ENCODE results near the gene CDC14A.

Gene CDC14A

GRCh38 chr1:100377590-100378361 lies 25.5 kb downstream of the CDC14A start:
- Histone ChIP-seq H3K27ac (replicated peaks) (no peak overlapping the region), H3K27me3 (ENCODE audit: insufficient read depth, poor library complexity, severe bottlenecking) (no peaks in the 10 kb centered on the region), H3K4me3 (replicated peaks; ENCODE audit: insufficient read depth, low read length) (no peak overlapping the region)
- TF ChIP-seq POLR2AphosphoS5 (IDR thresholded peaks at IDR 0.05; ENCODE audit: low read depth): no peak
- no peak for TF ChIP-seq CTCF (IDR thresholded peaks at IDR 0.05; ENCODE audit: insufficient read depth, low read length)
- no peak for TF ChIP-seq SPI1 (IDR thresholded peaks at IDR 0.05; ENCODE audit: borderline replicate concordance, low read depth)
- TF ChIP-seq REST (IDR thresholded peaks at IDR 0.05; ENCODE audit: insufficient replicate concordance, low read depth): no peak
- TF ChIP-seq GABPA (IDR thresholded peaks at IDR 0.05; ENCODE audit: low read depth): no peak
- DNase-seq (ENCODE audit: low read depth in 1 of 2, low spot score in 1 of 2): no peak

- Histone ChIP-seq H3K27ac (replicated peaks) (no peak overlapping the region), H3K4me3 (replicated peaks; ENCODE audit: insufficient read depth, low read length) (no peak overlapping the region), H3K27me3 (ENCODE audit: insufficient read depth, poor library complexity, severe bottlenecking) (no peaks in the 10 kb centered on the region)
- TF ChIP-seq GABPA (IDR thresholded peaks at IDR 0.05; ENCODE audit: low read depth) (no peak), SPI1 (IDR thresholded peaks at IDR 0.05; ENCODE audit: borderline replicate concordance, low read depth) (no peak), POLR2AphosphoS5 (IDR thresholded peaks at IDR 0.05; ENCODE audit: low read depth) (no peak), CTCF (IDR thresholded peaks at IDR 0.05; ENCODE audit: insufficient read depth, low read length) (no peak), REST (IDR thresholded peaks at IDR 0.05; ENCODE audit: insufficient replicate concordance, low read depth) (no peak)
- no peak for DNase-seq (ENCODE audit: low read depth in 1 of 2, low spot score in 1 of 2)
These were observed 26.6 kb downstream of the CDC14A start for GRCh38 chr1:100378956-100379355.

GRCh38 chr1:100380635-100381034 lies 28.3 kb downstream of the CDC14A start:
- DNase-seq (ENCODE audit: low read depth in 1 of 2, low spot score in 1 of 2): no peak
- Histone ChIP-seq H3K4me3 (replicated peaks; ENCODE audit: insufficient read depth, low read length) (no peak overlapping the region), H3K27ac (replicated peaks) (no peak overlapping the region), H3K27me3 (ENCODE audit: insufficient read depth, poor library complexity, severe bottlenecking) (no peaks in the 10 kb centered on the region)
- TF ChIP-seq GABPA (IDR thresholded peaks at IDR 0.05; ENCODE audit: low read depth) (no peak), REST (IDR thresholded peaks at IDR 0.05; ENCODE audit: insufficient replicate concordance, low read depth) (no peak), POLR2AphosphoS5 (IDR thresholded peaks at IDR 0.05; ENCODE audit: low read depth) (no peak), CTCF (IDR thresholded peaks at IDR 0.05; ENCODE audit: insufficient read depth, low read length) (no peak), SPI1 (IDR thresholded peaks at IDR 0.05; ENCODE audit: borderline replicate concordance, low read depth) (no peak)
